Left kidney (tissue), 2 donors: ENCODE results near the gene CNOT6L. TPM values are rescaled to one million over a fixed set of nuclear protein-coding genes. Genes with fewer than 3 reads are reported as not detected.
A peak's percentile ranks its signal among the peaks of the same experiment; 100 is the strongest.

Experiments
- DNase-seq: peaks from one replicate; pipeline ENCODE4 v3.0.0-alpha.2; 2013
- polyA plus RNA-seq: library from polyadenylated mRNA; unstranded; fragments of 120-200 nt; gene quantifications from one replicate; pipeline ENCODE4 v1.2.1, GENCODE V29; 2013; ENCODE audit not compliant: insufficient read length

CNOT6L gene
- polyA plus RNA-seq, 1 donor: 38.4 TPM

DNA sequence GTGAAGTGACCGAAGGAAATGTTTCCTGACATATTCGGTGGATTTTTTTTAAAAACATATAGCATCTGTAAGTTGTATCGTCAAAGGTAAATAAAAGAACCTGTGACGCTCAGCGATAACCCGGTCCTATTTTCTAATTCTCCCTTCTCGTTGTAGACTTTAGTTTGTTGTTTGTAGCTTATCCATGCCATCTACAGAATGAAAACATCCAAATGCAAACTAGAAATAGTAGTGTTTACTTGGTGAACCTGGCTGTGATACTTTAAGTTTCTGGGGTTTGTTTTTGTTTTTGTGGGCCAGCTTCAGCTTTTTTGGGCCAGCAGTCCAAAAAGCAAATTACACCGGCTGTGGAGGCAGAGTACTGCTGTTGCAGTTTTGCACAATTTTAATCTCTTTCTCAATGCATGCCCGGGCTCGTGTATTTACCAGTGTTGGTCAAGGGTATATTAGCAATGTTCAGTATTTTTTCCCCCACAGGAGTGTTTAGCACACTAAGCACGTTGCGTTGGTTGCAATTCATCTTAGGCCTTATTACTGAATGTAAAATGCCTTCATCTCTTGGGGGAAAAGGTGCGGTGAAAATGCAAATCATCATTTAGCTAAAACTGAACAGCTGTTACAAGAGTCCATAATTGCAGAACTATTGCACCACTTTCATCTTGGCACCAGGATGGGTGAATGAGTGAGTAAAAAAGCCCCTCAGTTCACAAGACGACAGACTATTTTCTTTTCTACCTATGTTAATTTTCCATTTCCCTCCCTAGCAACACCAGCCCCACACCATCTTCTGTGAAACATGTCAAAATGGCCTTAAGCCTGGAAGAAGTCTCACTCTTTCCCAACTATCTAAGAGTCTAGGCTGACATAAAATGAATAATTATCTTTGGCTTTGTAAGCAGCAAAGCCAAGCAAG, 1.7 kb upstream of the CNOT6L start:
- DNase-seq: no peak

- DNase-seq: peak; percentile 89
Observed at GRCh38 chr4:77819843-77820648, 878 bp upstream of the CNOT6L start.

GRCh38 chr4:77819404-77819842, 255 bp upstream of the CNOT6L start:
- peak; percentile 11 for DNase-seq

GRCh38 chr4:77818073-77818601, 1.0 kb downstream of the CNOT6L start:
- peak; percentile 85 for DNase-seq

DNA sequence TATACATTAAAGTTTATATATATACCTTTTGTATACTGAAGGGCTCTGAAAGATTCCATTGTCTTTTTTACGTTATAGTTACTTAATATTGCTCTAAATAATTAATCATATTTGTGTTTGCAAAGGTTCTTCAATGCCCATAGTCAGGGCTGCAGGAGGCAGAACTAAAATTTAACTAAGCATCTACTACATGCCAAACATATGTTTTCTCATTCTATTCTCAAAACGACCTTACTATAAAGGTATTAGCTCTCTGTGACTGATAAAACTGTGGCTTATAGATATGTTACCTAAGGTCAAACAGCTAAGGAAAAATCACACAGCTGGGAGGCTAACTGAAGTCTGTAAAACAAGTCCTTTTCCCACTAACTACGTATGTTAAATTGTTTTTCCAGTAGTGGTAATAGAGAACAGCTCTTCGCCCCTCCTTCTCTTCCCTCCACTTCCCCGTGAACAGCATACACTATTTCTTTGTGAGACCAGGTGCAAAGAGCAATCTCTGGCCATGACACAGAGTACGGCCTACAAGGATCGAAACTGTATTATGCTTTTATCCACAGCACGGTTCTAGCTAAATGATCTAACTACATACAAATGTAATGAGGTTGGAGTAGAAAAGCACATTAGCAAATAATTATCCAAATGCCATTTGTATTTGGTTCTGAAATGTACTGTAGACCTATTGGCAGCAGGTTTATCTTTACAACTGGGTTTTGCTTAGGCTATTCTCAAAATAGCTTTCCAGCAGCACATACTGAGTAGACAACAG, 1.7 kb downstream of the CNOT6L start:
- peak; percentile 14 for DNase-seq

DNA sequence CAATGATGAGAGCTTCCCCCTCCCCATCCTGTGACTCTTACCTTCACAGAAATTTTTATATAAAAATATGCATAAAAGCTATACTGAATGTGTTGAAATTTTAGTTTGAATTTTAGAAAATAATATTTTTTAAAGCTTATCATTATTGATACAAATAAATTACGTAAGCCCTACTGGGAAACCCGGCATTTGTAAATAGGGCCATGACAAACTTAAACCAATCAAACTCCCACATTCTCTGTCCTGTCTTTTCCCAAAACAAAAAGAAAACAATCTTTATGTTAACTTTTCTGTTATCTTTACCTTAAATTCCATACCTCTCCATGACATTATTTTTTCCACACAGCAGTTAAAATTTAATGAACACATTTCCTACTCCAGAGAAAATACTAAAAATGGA, 2.6 kb downstream of the CNOT6L start:
- DNase-seq: no peak

GRCh38 chr4:77815636-77816035, 3.5 kb downstream of the CNOT6L start:
- DNase-seq: no peak

DNA sequence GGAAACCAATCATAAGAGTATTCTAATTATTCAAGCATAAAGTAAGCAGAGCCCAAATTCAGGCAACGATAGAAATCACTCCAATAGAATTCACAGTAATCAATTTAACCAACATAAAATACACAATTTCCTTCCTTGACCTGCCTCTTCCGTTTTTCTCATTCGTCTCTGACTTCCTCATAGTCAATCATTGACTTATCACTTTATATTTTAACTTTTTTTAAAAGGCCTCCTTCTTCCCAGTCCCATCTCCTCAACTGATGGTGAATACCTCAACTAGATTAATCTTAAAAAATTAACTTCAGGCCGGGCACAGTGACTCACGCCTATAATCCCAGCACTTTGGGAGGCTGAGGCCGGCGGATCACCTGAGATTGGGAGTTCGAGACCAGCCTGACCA, 13.3 kb downstream of the CNOT6L start:
- DNase-seq: no peak

DNA sequence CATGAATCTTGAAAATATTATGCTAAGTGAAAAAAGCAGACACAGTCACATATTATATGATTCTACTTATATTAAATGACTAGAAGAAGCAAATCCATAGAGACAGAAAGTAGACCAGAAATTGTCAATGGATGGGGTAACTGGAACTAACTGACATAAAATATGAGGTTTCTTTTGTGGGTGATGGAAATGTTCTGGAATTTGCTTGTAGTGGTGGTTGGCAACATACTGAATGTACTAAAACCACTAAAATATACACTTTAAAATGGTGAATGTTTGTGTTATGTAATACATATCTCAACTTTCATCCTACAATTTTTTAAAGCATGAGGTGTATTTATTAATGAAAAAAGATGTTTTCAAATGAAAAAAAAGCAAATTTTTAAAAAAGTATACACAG, 14.7 kb downstream of the CNOT6L start:
- no peak for DNase-seq

- DNase-seq: no peak
Observed at GRCh38 chr4:77802402-77802801, 16.8 kb downstream of the CNOT6L start.

GRCh38 chr4:77801260-77801608, 17.9 kb downstream of the CNOT6L start:
- no peak for DNase-seq

GRCh38 chr4:77800483-77801259, 18.5 kb downstream of the CNOT6L start:
- DNase-seq: no peak

DNA sequence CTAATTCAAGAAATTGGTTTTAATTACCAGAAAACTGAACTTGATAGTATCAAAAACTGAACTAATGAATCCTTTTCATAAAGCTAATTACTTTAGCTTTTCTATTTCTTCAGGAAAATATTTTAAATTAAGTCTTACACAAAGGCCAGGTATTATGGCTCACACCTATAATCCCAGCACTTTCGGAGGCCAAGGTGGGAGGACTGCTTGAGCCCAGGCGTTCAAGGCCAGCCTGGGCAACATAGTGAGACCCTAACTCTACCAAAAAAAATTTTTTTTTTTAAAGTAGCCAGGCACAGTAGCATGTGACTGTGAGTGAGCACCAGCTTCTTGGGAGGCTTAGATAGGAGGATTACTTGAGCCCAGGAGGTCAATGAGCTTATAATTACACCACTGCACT, 19.1 kb downstream of the CNOT6L start:
- DNase-seq: no peak

- DNase-seq: no peak
Observed at GRCh38 chr4:77798385-77798784, 20.8 kb downstream of the CNOT6L start.

GRCh38 chr4:77797239-77797638, 21.9 kb downstream of the CNOT6L start:
- DNase-seq: no peak

DNA sequence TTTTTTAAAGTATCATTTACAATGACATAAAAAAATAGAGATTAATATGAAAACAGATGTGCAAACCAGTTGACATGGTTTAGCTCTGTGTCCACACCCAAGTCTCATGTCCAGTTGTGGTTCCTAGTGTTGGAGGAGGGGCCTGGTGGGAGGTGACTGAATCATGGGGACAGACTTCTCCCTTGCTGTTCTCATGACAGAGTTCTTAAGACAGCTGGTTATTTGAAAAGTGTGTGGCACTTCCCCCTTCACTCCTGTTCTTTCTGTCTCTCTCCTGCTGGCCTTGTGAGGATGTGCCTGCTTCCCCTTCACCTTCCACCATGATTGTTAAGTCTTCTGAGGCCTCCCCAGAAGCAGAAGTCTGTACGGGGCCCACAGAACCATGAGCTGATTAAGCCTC, 23.8 kb downstream of the CNOT6L start:
- DNase-seq: no peak

GRCh38 chr4:77790146-77790545, 29.0 kb downstream of the CNOT6L start:
- DNase-seq: no peak

DNA sequence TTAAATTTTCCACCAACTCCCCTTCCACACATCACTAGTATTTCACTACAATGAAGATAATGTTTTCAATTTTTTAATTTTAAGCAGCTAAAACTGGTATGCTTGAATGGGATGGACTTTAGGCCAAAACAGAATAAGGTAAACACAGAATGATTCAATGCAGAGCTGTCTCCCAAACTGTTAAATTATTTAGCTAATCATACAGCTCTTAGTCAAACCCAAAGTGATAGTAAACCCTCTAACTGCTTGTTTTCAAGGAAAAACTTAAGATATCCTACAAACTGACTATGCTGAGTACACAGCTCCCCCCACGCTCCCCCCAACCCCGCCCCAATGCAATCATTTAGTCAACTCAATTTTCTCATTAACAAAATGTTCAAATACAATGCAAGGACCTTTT, 30.2 kb downstream of the CNOT6L start:
- no peak for DNase-seq

GRCh38 chr4:77787969-77788368, 31.2 kb downstream of the CNOT6L start:
- DNase-seq: no peak

DNA sequence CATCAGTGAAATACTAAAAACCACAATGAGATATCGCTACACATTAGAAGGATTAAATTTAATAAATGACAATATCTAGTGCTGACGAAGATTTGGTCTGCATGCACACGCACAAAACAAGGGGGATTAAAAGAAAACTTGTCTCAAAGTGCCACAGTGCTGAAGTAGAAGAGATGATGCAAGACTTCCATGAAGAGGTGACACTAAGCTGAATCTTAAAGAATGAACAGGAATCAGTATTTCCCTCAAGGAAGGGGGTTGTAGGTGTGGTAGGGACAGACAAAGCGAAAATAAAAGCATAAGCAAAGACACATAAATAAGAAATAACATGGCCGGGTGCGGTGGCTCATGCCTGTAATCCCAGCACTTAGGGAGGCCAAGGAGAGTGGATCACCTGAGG, 33.5 kb downstream of the CNOT6L start:
- no peak for DNase-seq

DNA sequence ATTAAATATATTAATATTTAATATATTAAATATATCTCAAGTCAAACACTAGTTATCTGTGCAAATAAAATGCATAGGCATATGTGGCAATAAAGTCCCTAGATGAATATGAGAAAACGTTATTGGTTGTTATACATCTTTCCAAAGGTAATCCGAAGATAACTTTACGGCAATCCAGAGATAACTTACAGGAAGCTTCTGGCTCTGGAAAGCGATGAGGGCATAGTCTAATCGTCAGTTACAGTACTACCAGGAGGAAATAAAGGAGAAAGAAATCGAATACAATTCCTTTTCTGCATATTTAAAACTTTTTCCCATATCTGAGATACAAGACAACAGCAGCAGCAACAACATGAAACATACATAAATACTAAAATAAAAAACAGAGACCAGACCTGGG, 35.3 kb downstream of the CNOT6L start:
- DNase-seq: no peak
